Right lobe of liver (tissue), 6 donors: ENCODE results near the gene TBCEL. TPM values are rescaled to one million over a fixed set of nuclear protein-coding genes. Genes with fewer than 3 reads are reported as not detected.

Experiments used
- ATAC-seq, 4 donors: fragments of 200-7000 bp; cut with Tn5 transposase; one replicate each; pipeline ENCODE4 v1.9.1; 2020; ENCODE audit warnings: mild to moderate bottlenecking in 4 of 4, moderate library complexity in 4 of 4
- DNase-seq, 3 donors: peaks; one replicate each; pipeline ENCODE4 v3.0.0-alpha.2; 2020
- H3K27ac ChIP-seq, 3 donors: fragments of 200-600 bp; one replicate each; pipeline ENCODE4 v1.8.0; 2022
- H3K27me3 ChIP-seq, 2 donors: fragments of 200-600 bp; one replicate each; pipeline ENCODE4 v1.8.0; 2022
- H3K36me3 ChIP-seq, 4 donors: fragments of 200-600 bp; sonication (generic) in 1 of 4; one replicate each; pipeline versions ENCODE4 v1.5.1 to v1.8.0; 2017 to 2022; ENCODE audit warnings: control low read depth in 1 of 4
- H3K4me1 ChIP-seq, 4 donors: fragments of 200-600 bp; sonication (generic) in 1 of 4; one replicate each; pipeline versions ENCODE4 v1.5.1 to v1.8.0; 2017 to 2022; ENCODE audit warnings: control low read depth in 1 of 4
- H3K4me3 ChIP-seq, 3 donors: fragments of 200-600 bp; one replicate each; pipeline ENCODE4 v1.8.0; 2022
- H3K9me3 ChIP-seq, 4 donors: fragments of 200-600 bp; sonication (generic) in 1 of 4; one replicate each; pipeline versions ENCODE4 v1.5.1 to v1.8.0; 2017 to 2022; ENCODE audit warnings: control low read depth in 1 of 4
- CTCF ChIP-seq, 4 donors: fragments of 200-600 bp in 3 of 4; fragments of 450-650 bp in 1 of 4; IDR thresholded peaks; one replicate each; pipeline versions ENCODE4 v1.5.1 to v1.8.0; 2016 to 2022; ENCODE audit warnings: antibody characterized with exemption in 4 of 4, mild to moderate bottlenecking in 2 of 4
- POLR2A ChIP-seq: fragments of 450-650 bp; IDR thresholded peaks from one replicate; pipeline ENCODE4 v1.6.1; 2017; ENCODE audit warnings: antibody characterized with exemption, mild to moderate bottlenecking
- WGBS: methylation state at CpG from one replicate; pipeline ENCODE4 v1.1.6; 2018; ENCODE audit warnings: low coverage, low lambda C conversion rate; ENCODE audit not compliant: insufficient coverage; ENCODE audit errors: missing lambda C conversion rate; 5-methylcytosine and 5-hydroxymethylcytosine counted together
- intact Hi-C, 2 donors: fragments of 100-400 bp; cut with DNase I; formaldehyde crosslinking; loops; one replicate each; pipeline versions ENCODE4 v1.11.2 to v1.14.1; 2022
- total RNA-seq, 6 experiments: library from RNA; depleted of rRNA in 2 of 6; stranded (reverse); fragments of >200 nt in 2 of 6; fragmentation: NEBNext Ultra II Directional in 3 of 6; extraction: Animal tissue kit (Norgen Biotek cat#: 25700) in 3 of 6; gene quantifications; one replicate each; pipeline versions ENCODE4 v1.1.0 to v1.2.4, GENCODE V29; 2016 to 2023
- donor health status: DM: no; HTN: yes; CAD: no.
- donor health status: DM: no; HTN: no; CAD: no.
- donor health status: DM: no; HTN: no; CAD: no.
- donor health status: DM: no; HTN: yes; CAD: no.
- donor health status: DM: no; HTN: yes; CAD: no.

The TBCEL gene
- total RNA-seq, 6 experiments from 2014 or later, result 9.6 to 37.9 (median 17.8) TPM

- no peaks in the 10 kb centered on the region for H3K9me3 ChIP-seq
- no peak for ATAC-seq
- no peak overlapping the region for H3K27ac ChIP-seq
- no peak overlapping the region for H3K4me3 ChIP-seq
- DNase-seq, result no peak
- H3K36me3 ChIP-seq, result no peaks in the 10 kb centered on the region
- TF ChIP-seq CTCF (IDR thresholded peaks at IDR 0.05) (no peak), POLR2A (no peak)
- no peaks in the 10 kb centered on the region for H3K27me3 ChIP-seq
- H3K4me1 ChIP-seq, result no peaks in the 10 kb centered on the region
- 53% methylated on average over 5 of the region's 8 CpGs for WGBS
- intact Hi-C loops, result no loop called here
Measured at GRCh38 chr11:121140369-121140768, 116.5 kb downstream of the TBCEL start.

Other genes starting within 250 kb of the TBCEL start
- gene TECTA, start 77.1 kb downstream of the TBCEL start, total RNA-seq, result 1 to 10 TPM in 1 of 6 experiments, under 1 TPM in 5; 0.24 to 1.2 (median 0.52) TPM